K562 (cell line): ENCODE results near the gene HCN3. TPM values are rescaled to one million over a fixed set of nuclear protein-coding genes. Genes with fewer than 3 reads are reported as not detected.

Experiments used
- CREB3L1 ChIP-seq: fragments of 450-650 bp; IDR thresholded peaks from 2 replicates; pipeline ENCODE4 v1.6.1; 2014; ENCODE audit warnings: low read depth, mild to moderate bottlenecking, moderate library complexity, borderline replicate concordance
- DACH1 ChIP-seq: fragments of 450-650 bp; IDR thresholded peaks from 2 replicates; pipeline ENCODE4 v1.6.1; 2018; ENCODE audit not compliant: partially characterized antibody
- ELK1 ChIP-seq: sonication (generic); formaldehyde crosslinking; IDR thresholded peaks from 2 replicates; pipeline ENCODE4 v1.8.1; 2022; ENCODE audit warnings: missing genetic modification reagents
- PTRF ChIP-seq: fragments of 450-650 bp; IDR thresholded peaks from 2 replicates; pipeline ENCODE4 v1.6.1; 2016; ENCODE audit warnings: mild to moderate bottlenecking, missing genetic modification characterization, missing compliant biosample characterization
- SP1 ChIP-seq: sonication (generic); formaldehyde crosslinking; IDR thresholded peaks from 2 replicates; pipeline ENCODE4 v1.8.1; 2022; ENCODE audit warnings: mild to moderate bottlenecking, missing genetic modification reagents
- TAF9B ChIP-seq: fragments of 450-650 bp; IDR thresholded peaks from 2 replicates; pipeline ENCODE4 v1.6.1; 2018; ENCODE audit warnings: mild to moderate bottlenecking; ENCODE audit not compliant: partially characterized antibody
- ZBTB43 ChIP-seq: sonication (generic); formaldehyde crosslinking; IDR thresholded peaks from 2 replicates; pipeline ENCODE4 v1.8.0; 2023; ENCODE audit warnings: mild to moderate bottlenecking, missing genetic modification reagents
- ZNF512 ChIP-seq: IDR thresholded peaks from 2 replicates; pipeline ENCODE4 v1.6.1; 2016; ENCODE audit warnings: missing genetic modification characterization, missing compliant biosample characterization
- polyA plus RNA-seq, 8 experiments: library from polyadenylated mRNA; depleted of rRNA in 4 of 8; stranded (reverse) in 5 of 8; unstranded in 3 of 8; fragments of >200 nt; fragmentation: Nextera tagmentation in 2 of 8; fragmentation: Illumina TruSeq in 1 of 8; extraction: Ambion mirVana in 2 of 8; extraction: Trizol in 1 of 8; gene quantifications; 2 replicates each; pipeline versions ENCODE4 v1.2.1 to v1.2.3, GENCODE V29; 2011 to 2014; ENCODE audit warnings: inconsistent platforms in 1 of 8, missing spikeins in 1 of 8
- total RNA-seq, 7 experiments: library from RNA; depleted of rRNA in 6 of 7; stranded (reverse); fragments of >200 nt in 6 of 7; fragmentation: Illumina TruSeq in 2 of 7; extraction: Trizol in 2 of 7; gene quantifications; 2 replicates each; pipeline versions ENCODE4 v1.2.1 to v1.2.3, GENCODE V29; 2011 to 2021; ENCODE audit warnings: low replicate concordance in 1 of 7
- TF ChIP-seq, protein P1 (sequence below): sonication (generic); formaldehyde crosslinking; IDR thresholded peaks from 2 replicates; pipeline ENCODE4 v1.8.0; 2022; ENCODE audit warnings: mild to moderate bottlenecking, missing genetic modification reagents
- TF ChIP-seq, protein P2 (sequence below), 2 experiments: IDR thresholded peaks in 1 of 2; conservative IDR thresholded peaks in 1 of 2; 2 replicates each; pipeline ENCODE4 v1.6.1; 2016; ENCODE audit warnings: low read depth in 2 of 2, mild to moderate bottlenecking in 1 of 2, missing compliant biosample characterization in 1 of 2, missing genetic modification characterization in 1 of 2, moderate library complexity in 1 of 2

The HCN3 gene
- total and polyA plus RNA-seq, 9 of the 15 experiments (the other 6 are each of a cell fraction or from before 2014, with no cell fraction given) = 0.91 to 9.7 (median 3.9) TPM

DNA sequence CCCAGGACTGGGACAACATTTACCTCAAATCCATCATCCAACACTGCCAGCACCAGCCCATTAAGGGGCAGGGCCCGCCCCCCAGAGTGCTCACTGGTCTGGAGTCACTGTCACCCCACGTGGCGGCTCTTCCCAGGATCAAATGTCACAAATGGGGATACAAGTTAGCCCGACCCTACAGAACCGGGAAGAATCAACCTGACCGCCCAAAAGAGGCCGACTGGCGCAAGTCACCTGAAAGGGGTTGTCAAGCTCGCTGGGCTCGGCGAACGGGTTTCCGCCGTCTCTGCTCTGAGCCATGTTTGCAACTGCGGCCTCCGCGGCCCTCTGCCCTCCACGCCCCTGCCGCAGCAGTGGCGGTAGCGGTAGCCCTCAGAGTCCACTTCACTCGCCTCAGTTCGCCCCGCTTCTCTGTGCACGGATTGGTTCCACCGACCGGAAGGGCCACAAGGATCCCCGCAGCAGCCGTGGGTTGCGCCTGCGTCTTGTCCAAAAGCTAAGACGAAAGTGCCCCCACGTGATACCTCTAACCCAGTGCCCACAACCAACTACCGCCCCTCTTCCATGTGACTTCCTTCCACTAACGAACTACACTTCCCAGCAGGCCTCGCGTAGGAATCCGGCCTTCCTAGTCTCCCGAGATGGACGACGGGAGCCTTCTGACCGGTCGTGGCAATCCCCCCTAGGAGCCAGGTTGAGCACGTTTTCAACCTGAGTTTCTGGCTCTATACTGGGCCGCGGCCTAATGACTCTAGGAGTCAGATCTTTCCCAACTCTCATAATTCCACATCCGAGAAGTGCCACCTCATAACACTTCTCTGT, 15.2 kb upstream of the HCN3 start, which contains the start of gene SCAMP3 (continued):
- TF ChIP-seq, protein P1, sequence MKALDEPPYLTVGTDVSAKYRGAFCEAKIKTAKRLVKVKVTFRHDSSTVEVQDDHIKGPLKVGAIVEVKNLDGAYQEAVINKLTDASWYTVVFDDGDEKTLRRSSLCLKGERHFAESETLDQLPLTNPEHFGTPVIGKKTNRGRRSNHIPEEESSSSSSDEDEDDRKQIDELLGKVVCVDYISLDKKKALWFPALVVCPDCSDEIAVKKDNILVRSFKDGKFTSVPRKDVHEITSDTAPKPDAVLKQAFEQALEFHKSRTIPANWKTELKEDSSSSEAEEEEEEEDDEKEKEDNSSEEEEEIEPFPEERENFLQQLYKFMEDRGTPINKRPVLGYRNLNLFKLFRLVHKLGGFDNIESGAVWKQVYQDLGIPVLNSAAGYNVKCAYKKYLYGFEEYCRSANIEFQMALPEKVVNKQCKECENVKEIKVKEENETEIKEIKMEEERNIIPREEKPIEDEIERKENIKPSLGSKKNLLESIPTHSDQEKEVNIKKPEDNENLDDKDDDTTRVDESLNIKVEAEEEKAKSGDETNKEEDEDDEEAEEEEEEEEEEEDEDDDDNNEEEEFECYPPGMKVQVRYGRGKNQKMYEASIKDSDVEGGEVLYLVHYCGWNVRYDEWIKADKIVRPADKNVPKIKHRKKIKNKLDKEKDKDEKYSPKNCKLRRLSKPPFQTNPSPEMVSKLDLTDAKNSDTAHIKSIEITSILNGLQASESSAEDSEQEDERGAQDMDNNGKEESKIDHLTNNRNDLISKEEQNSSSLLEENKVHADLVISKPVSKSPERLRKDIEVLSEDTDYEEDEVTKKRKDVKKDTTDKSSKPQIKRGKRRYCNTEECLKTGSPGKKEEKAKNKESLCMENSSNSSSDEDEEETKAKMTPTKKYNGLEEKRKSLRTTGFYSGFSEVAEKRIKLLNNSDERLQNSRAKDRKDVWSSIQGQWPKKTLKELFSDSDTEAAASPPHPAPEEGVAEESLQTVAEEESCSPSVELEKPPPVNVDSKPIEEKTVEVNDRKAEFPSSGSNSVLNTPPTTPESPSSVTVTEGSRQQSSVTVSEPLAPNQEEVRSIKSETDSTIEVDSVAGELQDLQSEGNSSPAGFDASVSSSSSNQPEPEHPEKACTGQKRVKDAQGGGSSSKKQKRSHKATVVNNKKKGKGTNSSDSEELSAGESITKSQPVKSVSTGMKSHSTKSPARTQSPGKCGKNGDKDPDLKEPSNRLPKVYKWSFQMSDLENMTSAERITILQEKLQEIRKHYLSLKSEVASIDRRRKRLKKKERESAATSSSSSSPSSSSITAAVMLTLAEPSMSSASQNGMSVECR = peak; percentile 95
- TF ChIP-seq CREB3L1 (peak; percentile 86; the same call in 1 of the 2 replicates), ZBTB43 (no peak), TAF9B (no peak), DACH1 (no peak), PTRF (no peak), ZNF512 (tag) (no peak), SP1 (CRISPR knock-in tag) (peak; percentile 77), ELK1 (CRISPR knock-in tag) (no peak)
- TF ChIP-seq, protein P2, sequence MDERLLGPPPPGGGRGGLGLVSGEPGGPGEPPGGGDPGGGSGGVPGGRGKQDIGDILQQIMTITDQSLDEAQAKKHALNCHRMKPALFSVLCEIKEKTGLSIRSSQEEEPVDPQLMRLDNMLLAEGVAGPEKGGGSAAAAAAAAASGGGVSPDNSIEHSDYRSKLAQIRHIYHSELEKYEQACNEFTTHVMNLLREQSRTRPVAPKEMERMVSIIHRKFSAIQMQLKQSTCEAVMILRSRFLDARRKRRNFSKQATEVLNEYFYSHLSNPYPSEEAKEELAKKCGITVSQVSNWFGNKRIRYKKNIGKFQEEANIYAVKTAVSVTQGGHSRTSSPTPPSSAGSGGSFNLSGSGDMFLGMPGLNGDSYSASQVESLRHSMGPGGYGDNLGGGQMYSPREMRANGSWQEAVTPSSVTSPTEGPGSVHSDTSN (CRISPR knock-in tag; IDR thresholded peaks at IDR 0.05; ENCODE audit: low read depth) = no peak
- TF ChIP-seq, protein P2 (tag; conservative IDR thresholded peaks at IDR 0.05; ENCODE audit: low read depth) = no peak
